ENCODE results near the gene RGSL1. TPM values are rescaled to one million over a fixed set of nuclear protein-coding genes. Genes with fewer than 3 reads are reported as not detected.

RGSL1 gene
- total and polyA plus RNA-seq, 9 of the 15 experiments (the other 6 are each of a cell fraction or from before 2014, with no cell fraction given), result 0.03 TPM; not detected in 8

DNA sequence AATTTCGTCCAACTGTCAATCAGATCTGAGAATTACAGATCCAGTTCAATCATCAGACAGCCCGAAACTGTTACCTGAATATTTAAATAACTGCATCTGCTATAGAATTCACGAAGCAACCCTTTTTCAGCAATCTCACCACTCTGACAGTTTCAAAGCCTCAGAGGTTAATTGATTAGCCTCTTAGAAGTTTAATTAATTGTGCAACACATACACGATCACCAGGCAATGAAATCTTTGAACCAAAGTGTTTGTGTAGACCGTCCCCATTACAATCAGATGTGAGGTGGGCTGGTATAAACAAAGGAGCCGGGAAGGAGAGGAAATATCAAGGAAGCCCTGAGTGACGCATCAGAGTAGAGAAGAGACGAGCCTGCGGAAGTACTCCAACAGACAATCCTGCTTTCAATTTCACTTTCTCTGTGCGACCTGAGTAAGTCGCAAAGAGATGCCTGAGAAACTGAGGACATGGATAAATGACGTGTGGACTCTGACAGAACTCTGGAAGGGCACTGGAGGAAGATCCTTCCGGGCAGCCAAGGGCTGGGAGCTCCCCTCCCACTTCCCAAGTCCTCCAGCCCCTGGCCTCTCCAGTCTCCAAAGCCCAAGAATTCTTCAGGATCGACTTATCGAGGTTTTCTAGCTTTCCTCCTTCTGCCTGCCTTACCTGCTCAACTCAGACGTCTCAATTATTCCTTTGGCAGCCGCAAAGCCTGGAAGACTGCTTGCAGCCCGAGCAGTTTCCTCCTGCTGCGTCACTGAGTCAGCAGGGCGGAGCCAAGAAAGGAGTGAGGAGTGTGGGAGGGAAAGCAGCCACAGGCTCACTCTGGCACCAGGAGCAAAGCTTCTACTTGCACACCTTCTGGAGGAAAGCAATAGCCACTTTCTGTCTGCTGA, 138.8 kb downstream of the RGSL1 start, which contains the start of gene RNASEL (continued):
- TF ChIP-seq, protein P1, sequence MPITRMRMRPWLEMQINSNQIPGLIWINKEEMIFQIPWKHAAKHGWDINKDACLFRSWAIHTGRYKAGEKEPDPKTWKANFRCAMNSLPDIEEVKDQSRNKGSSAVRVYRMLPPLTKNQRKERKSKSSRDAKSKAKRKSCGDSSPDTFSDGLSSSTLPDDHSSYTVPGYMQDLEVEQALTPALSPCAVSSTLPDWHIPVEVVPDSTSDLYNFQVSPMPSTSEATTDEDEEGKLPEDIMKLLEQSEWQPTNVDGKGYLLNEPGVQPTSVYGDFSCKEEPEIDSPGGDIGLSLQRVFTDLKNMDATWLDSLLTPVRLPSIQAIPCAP (CRISPR knock-in tag; IDR thresholded peaks at IDR 0.05; ENCODE audit: borderline replicate concordance), result no peak
- TF ChIP-seq SMARCE1 (IDR thresholded peaks at IDR 0.05) (peak; percentile 47; the same call in 1 of the 2 replicates), ZNF707 (CRISPR knock-in tag; conservative IDR thresholded peaks at IDR 0.05) (no peak), PPARD (CRISPR knock-in tag; IDR thresholded peaks at IDR 0.05) (no peak), NFYB (IDR thresholded peaks at IDR 0.05; ENCODE audit: extremely low read depth, insufficient read length) (no peak), KLF16 (IDR thresholded peaks at IDR 0.05) (0 out of 2 replicates have a peak, but pooled peaks have one; percentile 14), CHD1 (IDR thresholded peaks at IDR 0.05; ENCODE audit: low read length) (no peak), NCOA6 (IDR thresholded peaks at IDR 0.05) (no peak), YBX1 (IDR thresholded peaks at IDR 0.05) (no peak), ZNF583 (CRISPR knock-in tag; IDR thresholded peaks at IDR 0.05) (no peak), CCNT2 (IDR thresholded peaks at IDR 0.05; ENCODE audit: borderline replicate concordance, extremely low read depth, insufficient read length, low read depth, low read length) (no peak), BRD9 (IDR thresholded peaks at IDR 0.05; ENCODE audit: low read depth, partially characterized antibody) (no peak), MEF2A (IDR thresholded peaks at IDR 0.05; ENCODE audit: control insufficient read depth, low read depth, low read length) (no peak), SMAD2 (IDR thresholded peaks at IDR 0.05; ENCODE audit: low read depth, low read length) (no peak), RBFOX2 (IDR thresholded peaks at IDR 0.05; ENCODE audit: low read depth, low read length) (peak; percentile 70)
- TF ChIP-seq, protein P2, sequence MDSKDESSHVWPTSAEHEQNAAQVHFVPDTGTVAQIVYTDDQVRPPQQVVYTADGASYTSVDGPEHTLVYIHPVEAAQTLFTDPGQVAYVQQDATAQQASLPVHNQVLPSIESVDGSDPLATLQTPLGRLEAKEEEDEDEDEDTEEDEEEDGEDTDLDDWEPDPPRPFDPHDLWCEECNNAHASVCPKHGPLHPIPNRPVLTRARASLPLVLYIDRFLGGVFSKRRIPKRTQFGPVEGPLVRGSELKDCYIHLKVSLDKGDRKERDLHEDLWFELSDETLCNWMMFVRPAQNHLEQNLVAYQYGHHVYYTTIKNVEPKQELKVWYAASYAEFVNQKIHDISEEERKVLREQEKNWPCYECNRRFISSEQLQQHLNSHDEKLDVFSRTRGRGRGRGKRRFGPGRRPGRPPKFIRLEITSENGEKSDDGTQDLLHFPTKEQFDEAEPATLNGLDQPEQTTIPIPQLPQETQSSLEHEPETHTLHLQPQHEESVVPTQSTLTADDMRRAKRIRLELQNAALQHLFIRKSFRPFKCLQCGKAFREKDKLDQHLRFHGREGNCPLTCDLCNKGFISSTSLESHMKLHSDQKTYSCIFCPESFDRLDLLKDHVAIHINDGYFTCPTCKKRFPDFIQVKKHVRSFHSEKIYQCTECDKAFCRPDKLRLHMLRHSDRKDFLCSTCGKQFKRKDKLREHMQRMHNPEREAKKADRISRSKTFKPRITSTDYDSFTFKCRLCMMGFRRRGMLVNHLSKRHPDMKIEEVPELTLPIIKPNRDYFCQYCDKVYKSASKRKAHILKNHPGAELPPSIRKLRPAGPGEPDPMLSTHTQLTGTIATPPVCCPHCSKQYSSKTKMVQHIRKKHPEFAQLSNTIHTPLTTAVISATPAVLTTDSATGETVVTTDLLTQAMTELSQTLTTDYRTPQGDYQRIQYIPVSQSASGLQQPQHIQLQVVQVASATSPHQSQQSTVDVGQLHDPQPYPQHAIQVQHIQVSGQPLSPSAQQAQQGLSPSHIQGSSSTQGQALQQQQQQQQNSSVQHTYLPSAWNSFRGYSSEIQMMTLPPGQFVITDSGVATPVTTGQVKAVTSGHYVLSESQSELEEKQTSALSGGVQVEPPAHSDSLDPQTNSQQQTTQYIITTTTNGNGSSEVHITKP (IDR thresholded peaks at IDR 0.05; ENCODE audit: partially characterized antibody), result no peak
